Memory B cell (primary cell): Measurements from ENCODE around the gene FAAP24.
"Not testable (repeated sequence)": the region's sequence is repeated elsewhere in the genome, so short reads cannot be mapped to it uniquely, and the experiment has no call there.

Source experiments
- ATAC-seq: fragments of 150-1000 bp; cut with Tn5 transposase; 2 replicates; pipeline ENCODE4 v1.10.0; 2021; ENCODE audit warnings: low read depth, mild to moderate bottlenecking, moderate library complexity
- DNase-seq, 2 donors: peaks; one replicate each; pipeline ENCODE4 v3.0.0; 2022; ENCODE audit warnings: low spot score in 2 of 2
- H3K27ac Mint-ChIP-seq: one replicate; pipeline ENCODE4 v1.8.0; 2022; ENCODE audit warnings: mild to moderate bottlenecking, moderate library complexity, mixed read lengths
- H3K27me3 Mint-ChIP-seq: one replicate; pipeline ENCODE4 v1.8.0; 2022; ENCODE audit warnings: mixed read lengths
- H3K36me3 Mint-ChIP-seq: one replicate; pipeline ENCODE4 v1.8.0; 2022; ENCODE audit warnings: mild to moderate bottlenecking, mixed read lengths
- H3K4me1 Mint-ChIP-seq: one replicate; pipeline ENCODE4 v1.8.0; 2022; ENCODE audit warnings: mixed read lengths
- H3K4me3 Mint-ChIP-seq: one replicate; pipeline ENCODE4 v1.8.0; 2022; ENCODE audit warnings: mild to moderate bottlenecking, moderate library complexity, mixed read lengths
- H3K9me3 Mint-ChIP-seq: one replicate; pipeline ENCODE4 v1.8.0; 2022; ENCODE audit warnings: mixed read lengths

Gene FAAP24

GRCh38 chr19:33008738-33009137, 36.7 kb downstream of the FAAP24 start:
- H3K4me3 Mint-ChIP-seq: no peak overlapping the region
- H3K9me3 Mint-ChIP-seq: no peaks in the 10 kb centered on the region
- no peaks in the 10 kb centered on the region for H3K4me1 Mint-ChIP-seq
- no peaks in the 10 kb centered on the region for H3K27me3 Mint-ChIP-seq
- H3K27ac Mint-ChIP-seq: no peak overlapping the region
- peaks cover 15% of the 10 kb centered on the region for H3K36me3 Mint-ChIP-seq
- no peak for DNase-seq
- ATAC-seq: no peak

- H3K27ac Mint-ChIP-seq, DNase-seq: not testable (repeated sequence)
These were observed 38.8 kb downstream of the FAAP24 start for GRCh38 chr19:33010891-33011290.

DNA sequence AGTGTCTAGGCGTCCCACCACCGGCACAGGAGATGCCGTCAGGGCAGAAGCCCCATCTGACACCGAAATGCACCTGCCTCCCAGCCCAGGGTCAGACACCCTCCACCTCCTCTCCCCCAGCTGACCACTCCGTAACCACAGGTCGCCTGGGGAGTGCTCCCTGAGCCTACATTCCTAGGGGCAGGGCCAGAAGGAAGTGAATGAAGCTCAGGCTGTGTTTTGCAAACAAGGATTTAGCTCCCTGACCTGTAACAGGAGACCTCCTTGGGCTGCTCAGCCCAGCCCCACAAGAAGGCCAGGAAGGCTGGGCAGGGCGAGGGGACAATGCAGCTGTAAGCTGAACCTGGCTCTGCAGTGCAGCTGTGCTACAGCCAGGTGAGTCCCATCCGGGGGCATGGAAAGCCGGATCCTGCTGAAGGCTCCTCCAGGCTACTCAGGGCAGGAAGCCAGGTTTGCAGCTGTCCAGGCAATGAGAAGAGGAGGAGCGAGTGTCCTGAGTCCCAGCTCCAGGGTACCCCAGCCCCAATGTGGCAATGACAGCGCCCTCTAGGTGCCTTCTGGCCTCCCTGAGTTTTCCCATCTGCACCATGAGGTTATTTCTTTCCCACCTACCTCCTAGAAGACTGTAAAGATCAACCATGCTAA, 50.6 kb downstream of the FAAP24 start:
- no peak overlapping the region for H3K27ac Mint-ChIP-seq

More at GRCh38 chr19:33010891-33011290, 38.8 kb downstream of the FAAP24 start:
- H3K4me3 Mint-ChIP-seq, ATAC-seq, H3K4me1 Mint-ChIP-seq, H3K9me3 Mint-ChIP-seq, H3K27me3 Mint-ChIP-seq: not testable (repeated sequence)
- peaks cover 13% of the 10 kb centered on the region for H3K36me3 Mint-ChIP-seq

GRCh38 chr19:33024398-33024797, 52.4 kb downstream of the FAAP24 start:
- H3K27ac Mint-ChIP-seq: no peak overlapping the region
- ATAC-seq (no peak), DNase-seq (no peak)
- H3K4me1 Mint-ChIP-seq: no peaks in the 10 kb centered on the region
- peaks cover 13% of the 10 kb centered on the region for H3K36me3 Mint-ChIP-seq
- H3K9me3 Mint-ChIP-seq: peaks cover 4% of the 10 kb centered on the region
- no peak overlapping the region for H3K4me3 Mint-ChIP-seq
- no peaks in the 10 kb centered on the region for H3K27me3 Mint-ChIP-seq

More for the DNA sequence above, 50.6 kb downstream of the FAAP24 start:
- ATAC-seq (no peak), DNase-seq (no peak)
- H3K4me1 Mint-ChIP-seq: no peaks in the 10 kb centered on the region
- no peaks in the 10 kb centered on the region for H3K9me3 Mint-ChIP-seq
- no peak overlapping the region for H3K4me3 Mint-ChIP-seq
- H3K36me3 Mint-ChIP-seq: peaks cover 9% of the 10 kb centered on the region
- no peaks in the 10 kb centered on the region for H3K27me3 Mint-ChIP-seq

- not testable (repeated sequence) for ATAC-seq, H3K27ac Mint-ChIP-seq, H3K9me3 Mint-ChIP-seq, H3K4me1 Mint-ChIP-seq, H3K4me3 Mint-ChIP-seq, DNase-seq, H3K27me3 Mint-ChIP-seq
- H3K36me3 Mint-ChIP-seq: peaks cover 14% of the 10 kb centered on the region
These were observed 53.6 kb downstream of the FAAP24 start for GRCh38 chr19:33025468-33026238.

- not testable (repeated sequence) for H3K4me1 Mint-ChIP-seq, H3K4me3 Mint-ChIP-seq, DNase-seq, ATAC-seq, H3K9me3 Mint-ChIP-seq, H3K27me3 Mint-ChIP-seq, H3K27ac Mint-ChIP-seq
- H3K36me3 Mint-ChIP-seq: peaks cover 16% of the 10 kb centered on the region
These were observed 54.6 kb downstream of the FAAP24 start for GRCh38 chr19:33026602-33027001.
